Activated T-helper 1 cell treated with Interleukin-2 at 50 U/mL for 16 hours (primary cell): ENCODE data around the gene DENND4C.
A peak's percentile ranks its signal among the peaks of the same experiment; 100 is the strongest.
"Not testable (repeated sequence)": the region's sequence is repeated elsewhere in the genome, so short reads cannot be mapped to it uniquely, and the experiment has no call there.

Source experiments
- DNase-seq: peaks from one replicate; pipeline ENCODE4 v3.0.0-alpha.2; 2020; ENCODE audit warnings: low read depth

The DENND4C gene

DNA sequence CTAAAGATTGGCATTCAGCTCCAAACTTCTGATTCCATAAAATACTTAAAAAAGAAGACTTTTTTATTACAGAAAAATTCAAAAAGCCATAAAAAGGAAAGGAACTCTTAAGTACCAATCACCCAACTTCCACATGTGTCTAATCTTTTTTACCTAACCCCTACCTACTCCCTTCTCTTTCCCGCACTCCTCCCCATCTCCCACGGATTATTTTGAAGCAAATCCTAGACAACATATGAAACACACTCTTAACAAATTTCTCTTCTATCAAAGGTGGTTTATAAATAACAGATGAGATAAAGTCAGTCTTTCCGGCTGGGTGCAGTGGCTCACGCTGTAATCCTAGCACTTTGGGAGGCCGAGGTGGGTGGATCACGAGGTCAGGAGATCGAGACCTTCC is 5.9 kb upstream of the DENND4C start:
- DNase-seq = no peak

DNA sequence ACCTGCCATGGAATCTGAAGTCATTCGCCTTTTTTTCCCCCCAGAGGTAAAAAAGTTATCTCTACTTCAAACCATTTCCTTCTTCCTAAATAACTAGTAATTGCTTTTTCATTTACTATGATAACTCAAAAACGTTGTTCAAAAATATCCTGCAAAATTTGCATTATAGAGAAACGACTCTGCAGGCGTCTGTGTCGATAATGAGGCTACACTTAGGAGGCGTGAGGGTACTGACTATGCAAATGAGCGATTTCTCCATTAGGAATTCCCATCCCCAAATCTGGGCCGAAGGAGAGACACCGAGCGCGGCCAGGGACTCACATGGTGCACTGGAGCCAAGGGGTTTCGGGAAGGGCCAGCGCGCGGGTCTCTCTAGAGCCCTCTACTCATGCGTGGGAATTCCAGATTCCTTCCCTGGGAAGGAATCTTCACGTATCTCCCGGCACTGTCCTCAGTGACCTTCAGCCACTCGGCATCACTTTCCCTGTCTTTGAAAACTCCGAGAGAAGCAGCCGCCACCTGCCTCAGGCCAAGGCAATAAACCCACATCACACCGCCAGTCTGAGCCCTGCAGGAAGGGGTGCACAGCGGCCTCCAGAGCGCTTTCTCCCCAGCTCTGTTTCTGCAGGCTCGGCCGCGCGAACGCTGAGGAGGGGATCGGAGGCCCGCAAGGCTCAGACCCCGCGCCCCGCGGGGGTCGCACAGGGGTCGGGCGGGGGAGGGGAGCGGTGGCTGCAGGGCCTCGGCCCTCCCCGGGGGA is 718 bp upstream of the DENND4C start:
- DNase-seq = peak; percentile 54

DNA sequence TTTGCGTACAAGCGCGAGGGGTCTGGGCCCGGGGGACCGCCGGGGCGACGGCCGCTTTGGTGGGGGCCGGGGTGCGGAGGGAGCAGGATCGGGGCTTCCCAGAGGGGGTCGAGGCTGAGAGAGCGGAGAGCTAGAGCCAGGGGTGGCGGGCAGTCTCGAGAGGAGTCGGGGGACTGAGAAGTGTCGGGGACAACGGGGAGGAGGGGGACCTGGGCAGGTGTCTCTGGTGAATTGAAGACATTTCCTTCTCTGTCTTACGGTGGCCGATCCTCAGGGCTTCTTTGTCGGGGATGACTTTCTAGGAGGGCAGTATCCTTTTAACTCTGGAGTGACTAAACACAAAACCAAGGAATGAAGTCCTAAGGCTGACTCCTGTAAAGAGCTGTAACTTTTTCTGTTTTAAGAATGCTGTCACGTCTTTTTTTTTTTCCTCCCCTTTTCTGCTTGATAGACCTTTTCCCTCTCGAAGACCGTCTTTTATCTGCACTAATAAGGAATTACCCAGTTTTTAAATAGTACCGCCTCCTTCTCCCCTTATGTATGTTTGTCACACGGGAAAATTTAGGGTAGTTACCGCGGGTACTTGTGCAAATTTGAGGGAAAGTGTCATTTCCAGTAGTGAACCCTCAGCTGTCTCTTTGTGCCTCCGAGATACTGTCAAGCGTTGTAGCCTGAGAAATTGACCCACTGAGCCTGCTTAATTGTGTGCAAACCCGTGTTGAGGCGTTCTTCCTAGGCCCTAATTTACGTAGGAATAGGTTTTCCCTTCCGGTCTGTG is 822 bp downstream of the DENND4C start:
- DNase-seq = no peak

DNA sequence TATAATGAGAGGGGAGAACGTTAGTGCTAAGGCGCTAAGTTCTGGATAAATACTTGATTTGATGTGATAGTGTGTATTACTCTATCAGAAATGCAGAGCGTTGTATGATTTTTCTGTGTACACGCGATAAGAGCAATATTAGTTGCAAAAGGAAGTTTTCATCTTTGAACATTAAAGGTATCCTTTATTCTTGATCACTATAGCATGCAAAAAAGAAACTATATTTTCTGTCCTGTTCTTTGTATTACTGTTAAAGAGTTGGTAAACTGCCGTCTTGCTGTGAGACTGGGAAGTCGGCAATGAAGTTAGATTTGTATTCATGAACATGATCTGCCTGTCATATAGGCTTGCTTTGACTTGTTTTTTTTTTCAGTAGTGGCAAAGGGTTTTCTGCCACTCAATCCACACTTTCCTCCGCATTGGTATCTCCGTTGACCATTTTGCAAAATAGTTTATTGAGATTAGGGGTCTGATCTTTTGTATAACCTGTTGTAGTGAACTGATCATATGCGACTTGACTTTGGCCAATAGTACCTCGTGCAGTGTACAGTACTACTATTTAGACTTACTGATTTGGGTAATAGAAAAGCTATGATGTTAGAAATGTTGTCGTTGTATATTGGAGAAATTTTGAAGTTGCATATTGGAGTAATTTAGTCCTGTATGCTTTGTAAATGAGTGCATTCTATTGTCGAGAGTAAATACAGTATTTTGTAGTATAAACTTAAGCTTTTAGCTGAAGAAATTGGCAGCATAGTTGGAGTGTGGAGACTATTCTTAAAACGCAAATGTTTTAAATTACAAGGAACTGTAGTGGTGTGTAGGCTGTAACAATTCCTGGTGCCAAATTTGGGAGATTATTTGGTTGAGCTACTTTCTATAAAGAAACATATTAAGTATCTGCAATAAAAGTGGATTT is 1.7 kb downstream of the DENND4C start:
- DNase-seq = no peak

DNA sequence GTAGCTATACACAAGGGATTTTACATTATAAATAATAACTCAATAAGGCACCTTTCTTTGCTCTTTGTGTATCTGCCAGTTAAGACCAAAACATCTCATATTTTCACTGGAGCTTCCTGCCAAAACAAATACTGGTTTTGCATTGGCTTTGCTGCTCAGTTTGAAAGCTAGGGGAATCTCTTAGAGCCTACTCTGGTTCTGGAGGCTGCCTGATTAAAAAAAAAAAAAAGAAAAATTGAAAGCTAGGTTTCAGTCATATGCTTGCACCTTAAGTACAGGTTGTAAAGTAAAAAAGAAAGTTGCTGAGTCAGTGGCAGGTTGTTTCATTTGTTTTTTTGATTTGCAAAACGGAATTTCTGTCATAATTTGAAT is 2.3 kb downstream of the DENND4C start:
- DNase-seq = no peak

DNA sequence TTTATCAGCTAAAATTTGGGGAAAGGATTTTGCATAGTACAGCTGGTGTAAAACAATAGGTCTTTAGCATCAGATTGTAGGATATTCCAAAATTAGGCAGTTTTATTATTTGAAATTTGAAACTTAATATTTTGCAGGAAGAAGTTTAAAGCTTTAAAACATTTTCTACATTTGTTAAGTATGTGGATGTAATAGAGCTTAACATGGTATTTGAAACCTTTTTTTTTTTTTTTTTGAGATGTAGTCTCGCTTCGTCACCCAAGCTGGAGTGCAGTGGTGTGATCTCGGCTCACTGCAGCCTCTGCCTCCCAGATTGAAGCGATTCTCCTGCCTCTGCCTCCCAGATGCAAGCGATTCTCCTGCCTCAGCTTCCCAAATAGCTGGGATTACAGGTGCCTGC is 2.9 kb downstream of the DENND4C start:
- DNase-seq = no peak

DNA sequence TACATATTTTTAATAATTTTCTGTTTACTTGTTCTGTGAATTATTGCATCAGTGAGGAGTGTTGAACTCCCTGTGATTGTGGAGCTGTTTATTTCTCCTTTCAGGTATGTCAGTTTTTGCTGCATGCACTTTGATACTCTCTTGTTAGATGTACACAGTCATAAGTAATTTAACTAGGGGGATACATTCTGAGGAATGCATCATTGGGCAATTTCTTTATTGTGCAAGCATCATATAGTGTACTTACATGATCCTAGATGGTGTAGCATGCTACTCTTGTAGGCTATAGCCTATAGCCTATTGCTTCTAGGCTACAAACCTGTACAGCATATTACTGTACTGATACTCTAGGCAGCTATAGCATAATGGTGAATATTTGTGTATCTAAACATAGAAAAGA is 9.5 kb downstream of the DENND4C start:
- no peak for DNase-seq

DNA sequence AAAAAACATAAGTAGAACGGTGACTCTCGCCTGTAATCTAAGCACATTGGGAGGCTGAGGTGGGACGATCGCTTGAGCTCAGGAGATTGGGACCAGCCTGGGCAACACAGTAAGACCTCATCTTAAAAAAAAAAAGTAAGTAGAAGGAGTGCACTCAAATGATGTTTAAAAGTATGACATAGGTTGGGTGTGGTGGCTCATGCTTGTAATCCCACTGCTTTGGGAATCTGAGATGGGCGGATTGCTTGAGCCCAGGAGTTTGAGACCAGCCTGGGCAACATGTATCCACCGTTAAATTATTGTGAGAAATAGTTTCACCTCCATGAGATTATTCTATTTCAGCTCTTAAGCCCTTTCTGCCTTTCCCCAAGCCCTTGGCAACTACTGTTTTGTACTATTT is 11.2 kb downstream of the DENND4C start:
- DNase-seq = no peak

DNA sequence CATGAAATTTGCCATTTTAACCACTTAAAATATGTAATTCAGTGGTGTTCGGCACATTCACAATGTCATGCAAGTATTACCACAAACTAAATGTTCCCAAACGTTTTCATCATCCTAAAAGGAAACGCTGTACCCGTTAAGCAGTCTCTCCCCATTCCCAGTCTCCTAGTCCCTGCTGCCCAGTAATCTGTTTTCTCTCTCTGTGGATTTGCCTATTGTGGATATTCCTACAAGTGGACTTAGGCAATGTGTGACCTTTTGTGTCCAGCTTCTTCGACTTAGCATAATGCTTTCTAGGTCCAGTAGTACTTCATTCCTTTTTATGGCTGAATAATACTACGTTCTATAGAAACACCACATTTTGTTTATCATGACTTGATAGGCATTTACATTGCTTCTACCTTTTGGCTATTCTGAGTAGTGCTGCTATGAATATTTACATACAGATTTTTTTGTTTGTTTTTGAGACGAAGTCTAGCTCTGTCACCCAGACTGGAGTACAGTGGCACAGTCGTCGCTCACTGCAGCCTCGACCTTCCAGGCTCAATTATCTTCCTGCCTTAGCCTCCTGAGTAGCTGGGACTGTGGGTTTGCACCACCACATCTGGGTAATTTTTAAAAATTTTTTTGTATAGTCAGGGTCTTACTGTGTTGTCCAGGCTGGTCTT is 13.0 kb downstream of the DENND4C start:
- DNase-seq = no peak

DNA sequence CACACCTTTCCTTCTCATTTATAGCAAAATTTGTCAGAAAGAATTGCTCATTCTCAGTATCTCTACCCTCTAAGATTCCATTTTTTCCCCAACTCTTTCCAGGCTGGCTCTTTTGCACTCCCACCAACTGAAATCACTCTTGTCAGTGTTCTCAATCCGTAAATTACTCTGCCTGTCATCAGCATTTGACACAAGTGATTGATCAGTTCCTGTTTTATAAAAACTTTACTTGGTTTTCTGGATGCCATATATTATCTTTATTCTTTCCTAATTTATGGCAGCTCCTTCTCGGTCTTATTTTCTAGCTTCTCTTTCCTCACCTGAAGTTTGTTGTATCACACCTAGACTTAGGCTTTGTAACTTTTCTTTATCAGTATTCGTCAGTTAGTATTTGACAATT is 16.4 kb downstream of the DENND4C start:
- no peak for DNase-seq

DNA sequence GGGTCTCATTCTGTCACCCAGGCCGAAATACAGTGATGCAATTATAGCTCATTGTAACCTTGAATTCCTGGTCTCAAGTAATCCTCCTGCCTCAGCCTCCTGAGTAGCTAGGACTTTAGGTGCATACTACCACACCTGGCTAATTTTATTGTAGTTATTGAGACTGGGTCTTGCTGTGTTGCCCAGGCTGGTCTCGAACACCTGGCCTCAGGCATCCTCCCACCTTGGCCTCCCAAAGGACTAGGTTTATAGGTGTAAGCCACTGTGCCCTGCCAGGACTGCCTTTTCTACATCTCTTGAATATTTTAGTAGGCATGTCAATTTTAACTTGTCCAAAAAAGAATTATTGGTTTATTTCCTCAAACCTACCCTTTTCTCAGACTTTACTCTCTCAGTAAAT is 16.9 kb downstream of the DENND4C start:
- no peak for DNase-seq

DNA sequence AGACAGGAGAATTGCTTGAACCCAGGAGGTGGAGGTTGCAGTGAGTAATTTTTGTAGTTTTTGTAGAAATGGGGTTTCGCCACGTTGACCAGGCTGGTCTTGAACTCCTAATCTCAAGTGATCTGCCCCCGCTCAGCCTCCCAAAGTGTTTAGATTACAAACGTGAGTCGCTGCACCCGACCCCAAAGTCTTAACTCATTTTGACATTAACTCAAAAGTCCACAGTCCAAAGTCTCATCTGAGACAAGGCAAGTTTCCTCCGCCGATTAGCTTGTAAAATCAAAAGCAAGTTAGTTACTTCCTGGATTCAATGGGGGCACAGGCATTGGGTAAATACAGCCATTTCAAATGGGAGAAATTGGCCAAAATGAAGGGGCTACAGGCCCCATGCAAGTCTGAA is 19.9 kb downstream of the DENND4C start:
- DNase-seq = not testable (repeated sequence)

DNA sequence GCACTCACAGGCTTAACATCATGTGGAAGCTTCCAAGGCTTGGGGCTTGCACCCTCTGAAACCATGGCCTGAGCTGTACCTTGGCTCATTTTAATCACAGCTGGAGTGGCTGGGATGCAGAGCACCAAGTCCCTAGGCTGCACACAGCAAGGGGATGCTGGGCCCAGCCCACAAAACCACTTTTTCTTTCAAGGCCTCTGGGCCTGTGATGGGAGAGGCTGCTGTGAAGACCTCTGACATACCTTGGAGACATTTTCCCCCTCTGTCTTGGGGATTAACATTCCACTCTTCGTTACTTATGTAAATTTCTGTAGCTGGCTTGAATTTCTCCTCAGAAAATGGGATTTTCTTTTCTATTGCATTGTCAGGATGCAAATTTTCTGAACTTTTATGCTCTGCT is 20.7 kb downstream of the DENND4C start:
- not testable (repeated sequence) for DNase-seq

DNA sequence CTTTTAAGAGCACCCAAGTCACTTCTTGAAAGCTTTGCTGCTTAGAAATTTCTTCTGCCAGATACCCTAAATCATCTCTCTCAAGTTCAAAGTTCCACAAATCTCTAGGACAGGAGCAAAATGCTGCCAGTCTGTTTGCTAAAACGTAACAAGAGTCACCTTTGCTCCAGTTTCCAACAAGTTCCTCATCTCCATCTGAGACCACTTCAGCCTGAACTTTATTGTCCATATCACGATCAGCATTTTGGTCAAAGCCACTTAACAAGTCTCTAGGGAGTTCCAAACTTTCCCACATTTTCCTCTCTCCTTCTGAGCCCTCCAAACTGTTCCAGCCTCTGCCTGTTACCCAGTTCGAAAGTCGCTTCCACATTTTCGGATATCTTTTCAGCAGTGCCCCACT is 21.1 kb downstream of the DENND4C start:
- DNase-seq = not testable (repeated sequence)

DNA sequence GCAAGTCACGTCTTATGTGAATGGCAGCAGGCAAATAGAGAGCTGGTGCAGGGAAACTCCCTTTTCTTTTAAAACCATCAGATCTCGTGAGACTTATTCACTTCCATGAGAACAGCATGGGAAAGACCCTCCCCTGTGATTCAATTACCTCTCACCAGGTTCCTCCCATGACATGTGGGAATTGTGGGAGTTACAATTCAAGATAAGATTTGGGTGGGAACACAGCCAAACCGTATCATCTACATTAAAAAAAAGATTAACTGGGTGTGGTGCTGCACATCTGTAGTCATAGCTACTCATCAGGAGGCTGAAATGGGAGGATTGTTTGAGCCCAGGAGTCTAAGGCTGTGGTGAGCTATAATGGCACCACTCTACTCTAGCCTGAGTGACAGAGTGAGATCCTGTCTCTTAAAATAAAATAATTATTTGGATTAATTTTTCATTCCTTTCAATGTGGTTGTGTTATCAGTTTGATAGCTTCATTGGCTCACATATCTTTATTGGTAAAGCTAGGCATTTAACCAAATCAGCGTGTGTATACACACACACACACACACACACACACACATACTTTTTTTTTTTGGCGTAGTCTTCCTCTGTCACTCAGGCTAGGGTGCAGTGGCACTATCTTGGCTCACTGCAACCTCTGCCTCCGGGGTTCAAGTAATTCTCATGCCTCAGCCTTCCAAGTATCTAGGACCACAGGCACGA is 21.8 kb downstream of the DENND4C start:
- no peak for DNase-seq

DNA sequence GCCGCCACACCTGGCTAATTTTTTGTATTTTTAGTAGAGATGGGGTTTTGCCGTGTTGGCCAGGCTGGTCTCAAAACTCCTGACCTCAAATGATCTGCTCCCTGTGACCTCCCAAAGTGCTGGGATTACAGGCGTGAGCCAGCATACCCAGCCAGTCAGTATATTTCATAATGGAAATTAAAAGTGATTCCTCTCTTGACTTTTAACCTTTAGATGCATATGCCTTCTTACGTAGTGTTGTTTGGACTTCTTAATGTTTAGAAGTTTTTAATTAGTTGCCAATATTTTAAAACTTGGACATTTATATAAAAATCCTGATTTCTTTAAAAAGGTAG is 22.4 kb downstream of the DENND4C start:
- no peak for DNase-seq

DNA sequence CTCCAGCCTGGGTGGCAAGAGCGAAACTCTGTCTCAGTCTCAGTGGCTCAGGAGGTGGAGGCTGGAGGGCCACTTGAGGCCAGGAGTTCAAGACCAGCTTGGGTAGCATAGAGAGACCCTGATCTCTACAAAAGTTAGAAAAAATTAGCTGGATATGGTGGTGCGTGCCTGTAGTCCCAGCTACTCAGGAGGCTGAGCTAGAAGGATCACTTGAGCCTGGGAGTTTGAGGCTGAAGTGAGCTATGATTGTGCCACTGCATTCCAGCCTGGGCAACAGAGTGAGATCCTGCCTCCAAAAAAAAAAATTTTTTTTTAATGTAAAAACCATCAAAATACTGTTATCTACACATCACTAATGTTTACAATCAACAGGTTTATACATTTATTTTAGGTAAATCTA is 24.6 kb downstream of the DENND4C start:
- no peak for DNase-seq

DNA sequence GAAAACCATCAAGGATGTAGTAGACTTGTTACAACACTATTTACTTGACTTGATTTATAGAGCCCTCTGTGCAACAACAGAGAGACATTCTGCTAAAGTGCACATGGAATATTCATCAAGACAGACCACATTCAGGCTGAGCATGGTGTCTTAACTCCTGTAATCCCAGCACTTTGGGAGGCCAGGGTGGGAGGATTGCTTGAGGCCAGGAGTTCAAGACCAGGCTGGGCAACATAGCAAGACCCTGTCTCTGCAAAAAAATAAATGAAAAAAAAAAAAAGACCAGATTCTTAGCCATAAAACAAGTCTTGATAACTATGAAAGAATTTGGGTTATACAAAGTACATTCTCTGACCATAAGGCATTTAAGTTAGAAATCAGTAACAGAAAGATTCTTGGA is 25.3 kb downstream of the DENND4C start:
- DNase-seq = no peak

DNA sequence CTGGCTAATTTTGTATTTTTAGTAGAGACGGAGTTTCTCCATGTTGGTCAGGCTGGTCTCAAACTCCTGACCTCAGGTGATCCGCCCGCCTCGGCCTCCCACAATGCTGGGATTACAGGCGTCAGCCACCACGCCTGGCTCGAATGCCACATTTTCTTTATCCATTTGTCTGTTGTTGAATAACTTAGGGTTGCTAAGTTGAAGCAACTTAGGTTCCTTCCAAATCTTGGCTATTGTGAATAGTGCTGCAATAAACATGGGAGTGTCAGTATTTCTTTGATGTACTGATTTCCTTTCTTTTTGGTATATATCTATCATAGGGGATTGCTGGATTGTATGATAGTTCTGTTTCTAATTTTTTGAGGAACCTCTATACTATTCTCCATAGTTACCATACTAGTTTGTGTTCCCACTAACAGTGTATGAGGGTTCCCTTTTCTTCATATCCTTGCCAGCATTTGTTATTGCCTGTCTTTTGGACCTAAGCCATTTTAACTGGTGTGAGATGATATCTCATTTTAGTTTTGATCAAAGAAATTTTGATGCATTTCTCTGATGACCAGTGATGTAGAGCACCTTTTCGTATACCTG is 29.3 kb downstream of the DENND4C start:
- not testable (repeated sequence) for DNase-seq

DNA sequence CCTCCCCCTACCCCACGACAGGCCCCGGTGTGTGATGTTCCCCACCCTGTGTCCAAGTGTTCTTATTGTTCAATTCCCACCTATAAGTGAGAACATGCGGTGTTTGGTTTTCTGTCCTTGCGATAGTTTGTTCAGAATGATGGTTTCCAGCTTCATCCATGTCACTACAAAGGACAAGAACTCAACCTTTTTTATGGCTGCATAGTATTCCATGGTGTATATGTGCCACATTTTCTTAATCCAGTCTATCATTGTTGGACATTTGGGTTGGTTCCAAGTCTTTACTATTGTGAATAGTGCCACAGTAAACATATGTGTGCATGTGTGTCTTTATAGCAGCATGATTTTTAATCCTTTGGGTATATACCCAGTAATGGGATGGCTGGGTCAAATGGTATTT is 35.1 kb downstream of the DENND4C start:
- not testable (repeated sequence) for DNase-seq

DNA sequence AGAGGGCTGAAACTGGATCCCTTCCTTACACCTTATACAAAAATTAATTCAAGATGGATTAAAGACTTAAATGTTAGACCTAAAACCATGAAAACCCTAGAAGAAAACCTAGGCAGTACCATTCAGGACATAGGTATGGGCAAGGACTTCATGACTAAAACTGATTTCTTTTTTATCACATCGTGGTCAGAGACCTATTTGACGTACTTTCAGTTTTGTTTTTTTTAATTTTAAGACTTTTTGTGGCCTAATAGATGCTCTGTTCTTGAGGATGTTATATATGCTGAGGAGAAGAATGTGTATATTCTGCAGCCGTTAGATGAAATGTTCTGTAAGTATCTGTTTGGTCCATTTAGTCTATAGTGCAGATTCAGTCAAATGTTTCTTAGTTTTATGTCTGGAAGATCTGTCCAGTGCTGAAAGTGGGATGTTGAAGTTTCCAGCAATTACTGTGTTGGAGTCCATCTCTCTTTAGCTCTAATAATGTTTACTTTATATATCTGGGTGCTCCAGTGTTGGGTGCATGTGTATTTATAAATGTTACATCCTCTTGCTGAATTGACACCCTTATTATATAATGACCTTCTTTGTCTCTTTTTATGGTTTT is 36.4 kb downstream of the DENND4C start:
- DNase-seq = not testable (repeated sequence)
